Effector CD4-positive, alpha-beta T cell (primary cell): ENCODE results near the gene AQP1.

Experiments used
- DNase-seq: peaks from one replicate; pipeline ENCODE4 v3.0.0-alpha.2; 2020

AQP1 gene

GRCh38 chr7:30922596-30922995, 10.9 kb downstream of the AQP1 start:
- no peak for DNase-seq

- DNase-seq, result no peak
These were observed 11.5 kb downstream of the AQP1 start for GRCh38 chr7:30923009-30923773.

GRCh38 chr7:30923774-30924413, 12.2 kb downstream of the AQP1 start:
- DNase-seq, result no peak

- no peak for DNase-seq
These were observed 13.0 kb downstream of the AQP1 start for GRCh38 chr7:30924624-30925023.

GRCh38 chr7:30925117-30925516, 13.5 kb downstream of the AQP1 start:
- DNase-seq, result no peak

- no peak for DNase-seq
These were observed 14.3 kb downstream of the AQP1 start for GRCh38 chr7:30925913-30926312.

GRCh38 chr7:30926313-30926712, 14.7 kb downstream of the AQP1 start:
- no peak for DNase-seq

GRCh38 chr7:30927040-30927439, 15.4 kb downstream of the AQP1 start:
- no peak for DNase-seq

GRCh38 chr7:30927559-30927958, 15.9 kb downstream of the AQP1 start:
- DNase-seq, result no peak

GRCh38 chr7:30928254-30928872, 16.7 kb downstream of the AQP1 start:
- DNase-seq, result no peak

GRCh38 chr7:30929686-30930085, 18.0 kb downstream of the AQP1 start:
- no peak for DNase-seq

- no peak for DNase-seq
These were observed 19.0 kb downstream of the AQP1 start for GRCh38 chr7:30930621-30931020.

- no peak for DNase-seq
These were observed 19.7 kb downstream of the AQP1 start for GRCh38 chr7:30931161-30931928.

GRCh38 chr7:30931929-30932540, 20.4 kb downstream of the AQP1 start:
- no peak for DNase-seq

GRCh38 chr7:30932562-30932961, 20.9 kb downstream of the AQP1 start:
- DNase-seq, result no peak

GRCh38 chr7:30933124-30933974, 21.7 kb downstream of the AQP1 start:
- no peak for DNase-seq

- DNase-seq, result no peak
These were observed 22.6 kb downstream of the AQP1 start for GRCh38 chr7:30934225-30934624.

GRCh38 chr7:30934732-30935568, 23.3 kb downstream of the AQP1 start:
- DNase-seq, result no peak

- no peak for DNase-seq
These were observed 23.9 kb downstream of the AQP1 start for GRCh38 chr7:30935569-30935877.

GRCh38 chr7:30936650-30937245, 25.1 kb downstream of the AQP1 start:
- no peak for DNase-seq

- no peak for DNase-seq
These were observed 25.8 kb downstream of the AQP1 start for GRCh38 chr7:30937416-30937815.
